IgD-negative memory B cell (primary cell): ENCODE measurements around the gene FKBP15. TPM values are rescaled to one million over a fixed set of nuclear protein-coding genes. Genes with fewer than 3 reads are reported as not detected.
A peak's percentile ranks its signal among the peaks of the same experiment; 100 is the strongest.

Experiments used
- H3K27ac Mint-ChIP-seq, 3 donors: one replicate each; pipeline ENCODE4 v1.8.0; 2020 to 2022; ENCODE audit warnings: mild to moderate bottlenecking in 3 of 3, mixed read lengths in 3 of 3, moderate library complexity in 1 of 3
- H3K27me3 Mint-ChIP-seq: one replicate; pipeline ENCODE4 v1.8.0; 2021; ENCODE audit warnings: mixed read lengths
- H3K36me3 Mint-ChIP-seq: one replicate; pipeline ENCODE4 v1.8.0; 2020; ENCODE audit warnings: mild to moderate bottlenecking, mixed read lengths
- H3K4me1 Mint-ChIP-seq, 3 donors: one replicate each; pipeline ENCODE4 v1.8.0; 2020 to 2022; ENCODE audit warnings: mixed read lengths in 3 of 3, mild to moderate bottlenecking in 1 of 3
- H3K4me3 Mint-ChIP-seq, 4 donors: one replicate each; pipeline ENCODE4 v1.8.0; 2020 to 2022; ENCODE audit warnings: mild to moderate bottlenecking in 4 of 4, mixed read lengths in 4 of 4, moderate library complexity in 3 of 4
- H3K9me3 Mint-ChIP-seq, 3 donors: one replicate each; pipeline ENCODE4 v1.8.0; 2020 to 2021; ENCODE audit warnings: mixed read lengths in 3 of 3, mild to moderate bottlenecking in 1 of 3
- polyA plus RNA-seq: library from polyadenylated mRNA; unstranded; fragments of 300-500 nt; fragmentation: Illumina TruSeq; gene quantifications from one replicate; pipeline ENCODE4 v1.2.3, GENCODE V29; 2021

The FKBP15 gene
- polyA plus RNA-seq, 1 donor from 2014 or later: 16.8 TPM

DNA sequence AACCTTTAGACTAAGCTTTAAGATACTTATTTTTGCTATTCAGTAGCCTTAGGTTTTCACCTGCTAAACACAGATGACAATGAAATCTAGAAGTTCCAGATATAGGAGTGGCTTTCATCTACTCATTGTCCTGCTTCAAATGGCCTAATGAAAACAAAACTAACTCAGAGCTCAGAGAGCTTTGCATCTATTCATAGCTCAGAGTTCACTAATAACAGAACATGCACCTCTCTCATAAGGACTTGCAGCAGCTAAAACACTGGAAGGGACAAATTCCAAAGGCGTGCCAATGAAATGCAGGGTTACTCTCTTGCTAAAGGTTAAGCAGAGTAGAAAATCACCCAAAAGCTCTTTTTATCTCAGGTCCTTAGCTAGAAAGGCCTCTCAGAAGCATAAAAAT is 41.2 kb downstream of the FKBP15 start:
- Mint-ChIP-seq H3K27me3 (no peaks in the 10 kb centered on the region), H3K4me1 (no peaks in the 10 kb centered on the region), H3K36me3 (peaks cover 15% of the 10 kb centered on the region), H3K9me3 (no peaks in the 10 kb centered on the region), H3K27ac (no peak overlapping the region), H3K4me3 (no peak overlapping the region)

DNA sequence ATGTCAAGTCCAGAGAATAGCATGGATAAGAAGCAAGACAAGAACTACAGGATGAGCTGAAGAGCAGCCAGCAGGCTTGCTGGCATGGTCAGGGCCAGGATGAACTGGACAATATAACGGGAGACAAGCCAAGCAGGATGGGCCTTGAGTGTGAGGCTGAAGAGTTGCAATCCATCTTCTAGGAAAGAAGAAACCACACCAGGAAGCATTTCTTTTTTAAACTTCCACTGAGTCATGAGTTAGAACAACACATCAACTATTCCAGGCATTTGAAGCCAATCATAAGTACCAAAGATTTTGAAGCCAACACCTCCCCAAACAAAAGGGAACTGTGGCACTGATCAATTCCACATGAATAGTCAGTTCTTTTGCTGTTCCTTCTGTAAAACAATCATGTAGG is 43.0 kb downstream of the FKBP15 start:
- peaks cover 19% of the 10 kb centered on the region for H3K36me3 Mint-ChIP-seq

GRCh38 chr9:113177251-113177650 is 43.8 kb downstream of the FKBP15 start:
- Mint-ChIP-seq H3K27ac (no peak overlapping the region), H3K4me1 (no peaks in the 10 kb centered on the region), H3K36me3 (peaks cover 27% of the 10 kb centered on the region), H3K9me3 (peaks cover 0 to 9% (median 3%) of the 10 kb centered on the region in 3 donors), H3K4me3 (no peak overlapping the region), H3K27me3 (no peaks in the 10 kb centered on the region)

More for the DNA sequence above, 43.0 kb downstream of the FKBP15 start:
- no peaks in the 10 kb centered on the region for H3K27me3 Mint-ChIP-seq
- H3K9me3 Mint-ChIP-seq: peaks cover 0 to under 1% (median 0%) of the 10 kb centered on the region in 3 donors
- no peak overlapping the region for H3K4me3 Mint-ChIP-seq
- peak overlapping the region in 1 of 3 donors; percentile 10 for H3K27ac Mint-ChIP-seq
- no peaks in the 10 kb centered on the region for H3K4me1 Mint-ChIP-seq

- peaks cover 0 to 9% (median 3%) of the 10 kb centered on the region in 3 donors for H3K9me3 Mint-ChIP-seq
- no peaks in the 10 kb centered on the region for H3K4me1 Mint-ChIP-seq
- peaks cover 28% of the 10 kb centered on the region for H3K36me3 Mint-ChIP-seq
- H3K27me3 Mint-ChIP-seq: no peaks in the 10 kb centered on the region
- H3K4me3 Mint-ChIP-seq: no peak overlapping the region
- H3K27ac Mint-ChIP-seq: no peak overlapping the region
Measured at GRCh38 chr9:113176803-113177202, 44.3 kb downstream of the FKBP15 start.

GRCh38 chr9:113173341-113173740 is 47.7 kb downstream of the FKBP15 start:
- Mint-ChIP-seq H3K4me3 (no peak overlapping the region), H3K27ac (no peak overlapping the region), H3K36me3 (peaks cover 23% of the 10 kb centered on the region), H3K27me3 (no peaks in the 10 kb centered on the region), H3K9me3 (peaks cover 0 to 9% (median 3%) of the 10 kb centered on the region in 3 donors), H3K4me1 (peaks cover 0 to under 1% (median 0%) of the 10 kb centered on the region in 3 donors)

GRCh38 chr9:113168809-113169208 is 52.3 kb downstream of the FKBP15 start:
- H3K4me3 Mint-ChIP-seq: no peak overlapping the region
- H3K36me3 Mint-ChIP-seq: peaks cover 19% of the 10 kb centered on the region
- H3K27ac Mint-ChIP-seq: no peak overlapping the region
- H3K27me3 Mint-ChIP-seq: no peaks in the 10 kb centered on the region
- peaks cover 0 to 9% (median 3%) of the 10 kb centered on the region in 3 donors for H3K9me3 Mint-ChIP-seq
- H3K4me1 Mint-ChIP-seq: peaks cover 0 to 1% (median 0%) of the 10 kb centered on the region in 3 donors

DNA sequence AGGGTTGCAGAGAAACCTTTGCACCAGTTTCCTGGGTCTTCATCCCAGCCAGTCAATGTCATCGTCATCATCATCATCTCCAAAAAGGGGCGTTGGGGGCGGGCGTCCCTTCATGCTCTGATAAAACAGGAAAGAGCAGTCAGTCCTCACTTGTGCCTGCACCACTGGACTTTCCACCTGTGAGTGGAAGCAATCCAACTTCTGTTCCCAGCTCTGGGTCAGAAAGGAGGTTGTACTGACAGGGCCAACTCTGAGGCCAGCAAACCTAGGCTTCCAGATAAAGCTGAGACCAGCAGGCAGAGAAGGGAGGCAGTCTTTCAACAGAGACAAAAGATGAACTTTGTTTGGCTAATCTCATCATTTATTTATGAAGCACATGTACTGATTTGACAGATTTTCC is 55.0 kb downstream of the FKBP15 start:
- no peaks in the 10 kb centered on the region for H3K9me3 Mint-ChIP-seq
- no peaks in the 10 kb centered on the region for H3K27me3 Mint-ChIP-seq
- H3K36me3 Mint-ChIP-seq: peaks cover 4% of the 10 kb centered on the region
- H3K4me3 Mint-ChIP-seq: no peak overlapping the region
- no peak overlapping the region for H3K27ac Mint-ChIP-seq
- H3K4me1 Mint-ChIP-seq: peaks cover 0 to 1% (median 0%) of the 10 kb centered on the region in 3 donors

DNA sequence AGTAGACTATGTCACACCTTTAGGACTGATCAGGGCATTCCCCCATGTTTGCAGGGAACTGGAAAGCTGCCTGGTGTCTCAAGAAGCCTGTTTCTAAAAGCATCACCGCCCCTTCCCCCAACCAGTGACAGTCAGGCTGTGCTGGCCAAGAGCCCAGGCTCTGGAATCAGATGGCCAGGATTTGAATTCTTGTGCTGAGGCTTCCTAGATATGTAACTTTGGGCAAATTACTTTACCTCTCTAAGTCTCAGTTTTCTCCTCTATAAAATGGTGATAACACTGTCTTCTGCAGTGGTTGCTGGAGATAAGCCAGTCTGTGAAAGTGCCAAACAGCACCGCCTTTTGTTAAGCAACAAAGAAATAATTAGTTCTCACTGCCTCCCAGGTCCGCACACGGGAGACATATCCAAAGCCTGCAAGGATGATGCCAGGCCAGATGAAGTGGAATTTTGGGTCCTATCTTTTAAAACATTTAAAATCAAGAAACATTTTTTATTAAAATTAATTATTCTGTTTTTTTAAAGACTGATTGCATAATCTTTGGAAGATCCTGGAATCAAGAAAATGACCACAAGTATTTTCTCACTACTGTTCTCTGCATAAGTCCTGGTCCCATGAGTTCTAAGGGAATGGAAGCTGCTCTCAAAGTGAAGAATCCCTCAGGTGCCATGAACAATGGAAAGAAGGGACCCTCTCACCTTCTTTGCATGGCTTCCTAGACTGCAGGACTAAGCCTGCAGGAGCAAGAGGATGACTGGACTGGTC is 56.4 kb downstream of the FKBP15 start:
- no peaks in the 10 kb centered on the region for H3K27me3 Mint-ChIP-seq
- peaks cover 0 to 1% (median 0%) of the 10 kb centered on the region in 3 donors for H3K4me1 Mint-ChIP-seq
- H3K9me3 Mint-ChIP-seq: no peaks in the 10 kb centered on the region
- H3K36me3 Mint-ChIP-seq: peaks cover 6% of the 10 kb centered on the region
- H3K4me3 Mint-ChIP-seq: no peak overlapping the region
- H3K27ac Mint-ChIP-seq: no peak overlapping the region

DNA sequence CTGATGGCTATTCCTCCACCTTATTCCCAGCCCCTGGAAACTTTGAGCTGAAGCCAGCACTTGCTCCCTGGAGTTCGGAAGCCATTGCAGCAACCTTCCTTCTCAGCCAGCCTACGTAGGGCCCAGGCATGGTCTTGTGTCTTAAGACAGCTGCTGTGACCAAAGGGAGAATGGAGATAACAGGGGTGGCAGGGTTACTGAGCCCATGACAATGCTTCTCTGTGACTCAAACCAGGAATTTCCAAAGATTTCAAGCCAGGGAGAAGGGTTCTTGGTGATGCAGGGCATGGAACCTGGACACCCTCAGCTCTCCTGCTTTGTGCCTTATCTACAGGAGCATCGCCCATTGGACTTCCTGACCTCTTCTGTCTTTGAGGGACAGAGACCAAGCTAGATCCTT is 58.1 kb downstream of the FKBP15 start:
- H3K36me3 Mint-ChIP-seq: peaks cover 6% of the 10 kb centered on the region
- H3K27ac Mint-ChIP-seq: no peak overlapping the region
- H3K27me3 Mint-ChIP-seq: no peaks in the 10 kb centered on the region
- H3K4me3 Mint-ChIP-seq: no peak overlapping the region
- no peaks in the 10 kb centered on the region for H3K9me3 Mint-ChIP-seq
- no peaks in the 10 kb centered on the region for H3K4me1 Mint-ChIP-seq

DNA sequence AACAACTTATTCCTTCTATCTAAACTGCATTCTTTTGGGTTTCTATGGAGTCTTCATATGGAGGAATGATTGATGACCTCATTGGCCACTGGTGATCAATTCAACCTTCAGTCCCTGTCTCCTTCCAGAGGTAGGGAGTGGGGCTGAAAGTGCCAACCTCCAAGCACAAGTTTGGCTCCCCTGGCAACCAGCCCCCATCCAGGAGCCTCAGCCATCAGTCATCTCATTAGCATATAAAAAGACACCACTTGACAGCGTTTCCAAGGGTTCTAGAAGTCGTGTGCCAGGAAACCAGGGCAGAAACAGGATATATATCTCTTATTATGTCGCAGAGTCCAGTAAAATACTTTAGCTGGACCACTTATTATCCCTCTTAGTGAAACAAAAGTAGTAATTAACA is 60.5 kb downstream of the FKBP15 start:
- H3K4me3 Mint-ChIP-seq: no peak overlapping the region
- H3K27ac Mint-ChIP-seq: no peak overlapping the region
- H3K9me3 Mint-ChIP-seq: no peaks in the 10 kb centered on the region
- H3K4me1 Mint-ChIP-seq: peaks cover 5 to 10% (median 5%) of the 10 kb centered on the region in 3 donors
- H3K36me3 Mint-ChIP-seq: peaks cover 1% of the 10 kb centered on the region
- H3K27me3 Mint-ChIP-seq: no peaks in the 10 kb centered on the region

DNA sequence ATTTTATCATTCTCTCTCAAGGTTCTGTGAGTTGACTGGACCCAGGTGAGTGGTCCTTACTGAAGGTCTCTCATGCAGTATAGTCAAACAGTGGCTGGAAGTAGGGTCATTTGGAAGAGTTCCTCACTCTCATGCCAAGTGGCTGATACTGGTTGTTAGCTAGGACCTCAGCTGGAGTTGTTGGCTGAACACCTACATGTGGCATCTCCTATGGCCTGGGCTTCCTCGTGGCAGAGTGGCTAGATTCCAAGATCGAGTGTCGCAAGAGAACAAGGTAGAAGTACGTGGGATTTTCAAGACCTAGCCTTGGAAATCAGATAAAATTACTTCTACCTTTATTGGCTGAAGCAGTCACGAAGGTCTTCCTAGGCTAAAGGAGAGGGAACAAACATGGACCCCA is 62.6 kb downstream of the FKBP15 start:
- Mint-ChIP-seq H3K9me3 (no peaks in the 10 kb centered on the region), H3K27ac (no peak overlapping the region), H3K36me3 (peaks cover 1% of the 10 kb centered on the region), H3K4me1 (peaks cover 5 to 14% (median 5%) of the 10 kb centered on the region in 3 donors), H3K4me3 (no peak overlapping the region), H3K27me3 (no peaks in the 10 kb centered on the region)

DNA sequence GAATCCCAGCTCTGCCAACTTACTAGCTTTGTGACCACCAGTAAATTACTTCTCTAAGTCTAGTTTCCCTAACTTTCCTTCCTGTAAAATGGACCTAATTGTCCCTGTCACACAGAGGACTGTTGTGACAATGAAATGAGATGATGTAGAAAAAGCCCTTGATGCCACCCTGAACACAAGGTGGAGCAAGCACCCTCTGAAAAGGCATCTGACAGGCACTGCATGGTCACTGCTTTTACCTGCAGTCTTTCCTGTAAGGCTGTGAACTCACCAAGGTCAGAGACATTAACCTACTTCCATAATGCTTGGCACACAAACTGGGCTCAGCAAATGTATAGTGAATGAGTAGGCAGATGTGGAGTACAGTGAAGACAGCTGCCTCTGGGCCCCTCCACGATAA is 64.2 kb downstream of the FKBP15 start:
- no peaks in the 10 kb centered on the region for H3K9me3 Mint-ChIP-seq
- H3K27me3 Mint-ChIP-seq: no peaks in the 10 kb centered on the region
- peaks cover 9 to 14% (median 9%) of the 10 kb centered on the region in 3 donors for H3K4me1 Mint-ChIP-seq
- H3K4me3 Mint-ChIP-seq: no peak overlapping the region
- H3K36me3 Mint-ChIP-seq: peaks cover 1% of the 10 kb centered on the region
- no peak overlapping the region for H3K27ac Mint-ChIP-seq

GRCh38 chr9:113155911-113156588 is 65.0 kb downstream of the FKBP15 start:
- Mint-ChIP-seq H3K27me3 (no peaks in the 10 kb centered on the region), H3K27ac (peak overlapping the region in 1 of 3 donors; percentile 41), H3K36me3 (peaks cover 1% of the 10 kb centered on the region), H3K4me3 (peak overlapping the region in 1 of 4 donors; percentile 7), H3K4me1 (peaks cover 9 to 14% (median 13%) of the 10 kb centered on the region in 3 donors), H3K9me3 (no peaks in the 10 kb centered on the region)

DNA sequence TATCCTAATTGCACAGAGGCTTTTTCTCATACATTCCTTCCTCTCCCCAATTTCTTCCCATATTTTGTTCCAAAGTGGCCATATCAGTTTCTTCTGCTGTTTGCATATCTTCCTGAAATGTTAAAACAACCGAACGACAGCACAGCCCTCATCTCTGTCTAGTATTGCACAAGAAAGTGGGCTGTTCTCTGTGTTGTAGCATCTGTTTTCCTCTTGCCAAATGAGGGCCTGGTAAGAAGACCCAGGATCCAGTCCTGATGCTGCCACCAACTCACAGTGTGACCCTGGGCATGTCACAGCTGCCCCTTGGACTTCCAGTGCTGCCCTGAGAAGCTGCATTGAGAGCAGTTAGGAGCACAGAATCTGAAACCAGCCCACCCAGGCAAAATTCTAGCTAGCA is 66.1 kb downstream of the FKBP15 start:
- Mint-ChIP-seq H3K4me1 (peaks cover 9 to 20% (median 14%) of the 10 kb centered on the region in 3 donors), H3K27me3 (no peaks in the 10 kb centered on the region), H3K27ac (peak overlapping the region in 1 of 3 donors; percentile 59), H3K9me3 (no peaks in the 10 kb centered on the region), H3K36me3 (peaks cover under 1% of the 10 kb centered on the region), H3K4me3 (peak overlapping the region in 1 of 4 donors; percentile 27)

GRCh38 chr9:113154471-113154870 is 66.6 kb downstream of the FKBP15 start:
- no peaks in the 10 kb centered on the region for H3K36me3 Mint-ChIP-seq
- peak overlapping the region in 2 of 4 donors; percentile 1 to 27 for H3K4me3 Mint-ChIP-seq
- H3K4me1 Mint-ChIP-seq: peaks cover 9 to 20% (median 14%) of the 10 kb centered on the region in 3 donors
- H3K27me3 Mint-ChIP-seq: no peaks in the 10 kb centered on the region
- no peaks in the 10 kb centered on the region for H3K9me3 Mint-ChIP-seq
- no peak overlapping the region for H3K27ac Mint-ChIP-seq
